Fibroblast of skin of left biceps (primary cell): ENCODE measurements around the gene FAM193B.
"Not testable (repeated sequence)": the region's sequence is repeated elsewhere in the genome, so short reads cannot be mapped to it uniquely, and the experiment has no call there.

Source experiments
- DNase-seq, 2 experiments: peaks; one replicate each; pipeline ENCODE4 v3.0.0-alpha.2; 2013; ENCODE audit warnings: low read depth in 2 of 2

The FAM193B gene

GRCh38 chr5:177576169-177576568, 21.8 kb upstream of the FAM193B start:
- DNase-seq, result no peak

- no peak for DNase-seq
These were observed 21.1 kb upstream of the FAM193B start for GRCh38 chr5:177575488-177575887.

- DNase-seq, result no peak
These were observed 15.5 kb upstream of the FAM193B start for GRCh38 chr5:177569894-177570293.

GRCh38 chr5:177568326-177568725, 14.0 kb upstream of the FAM193B start:
- no peak for DNase-seq

GRCh38 chr5:177565046-177565445, 10.7 kb upstream of the FAM193B start:
- no peak for DNase-seq

GRCh38 chr5:177559446-177559941, 5.1 kb upstream of the FAM193B start:
- DNase-seq, result not testable (repeated sequence)

- DNase-seq, result no peak
These were observed 3.4 kb upstream of the FAM193B start for GRCh38 chr5:177557796-177558195.

- no peak for DNase-seq
These were observed 2.8 kb upstream of the FAM193B start for GRCh38 chr5:177557041-177557647.

GRCh38 chr5:177555665-177556064, 1.3 kb upstream of the FAM193B start:
- no peak for DNase-seq

GRCh38 chr5:177555228-177555627, 865 bp upstream of the FAM193B start:
- DNase-seq, result no peak

GRCh38 chr5:177553671-177554429, 513 bp downstream of the FAM193B start:
- DNase-seq, result no peak

GRCh38 chr5:177552839-177553455, 1.4 kb downstream of the FAM193B start:
- no peak for DNase-seq

GRCh38 chr5:177550122-177550521, 4.2 kb downstream of the FAM193B start:
- DNase-seq, result no peak

GRCh38 chr5:177548495-177548894, 5.9 kb downstream of the FAM193B start:
- no peak for DNase-seq

- DNase-seq, result no peak
These were observed 6.6 kb downstream of the FAM193B start for GRCh38 chr5:177547736-177548135.

GRCh38 chr5:177546258-177546741, 8.1 kb downstream of the FAM193B start:
- DNase-seq, result peak; percentile 95

GRCh38 chr5:177545487-177546257, 8.7 kb downstream of the FAM193B start:
- peak; percentile 81 to 82 for DNase-seq

- no peak for DNase-seq
These were observed 11.4 kb downstream of the FAM193B start for GRCh38 chr5:177542816-177543465.

GRCh38 chr5:177540438-177540837, 13.9 kb downstream of the FAM193B start:
- no peak for DNase-seq

- peak; percentile 56 for DNase-seq
These were observed 15.0 kb downstream of the FAM193B start for GRCh38 chr5:177539411-177539810.

GRCh38 chr5:177538876-177539275, 15.5 kb downstream of the FAM193B start:
- no peak for DNase-seq
